Osteocyte (in vitro differentiated cells): ENCODE data around the gene SELPLG. TPM values are rescaled to one million over a fixed set of nuclear protein-coding genes. Genes with fewer than 3 reads are reported as not detected.

Experiments
- DNase-seq: peaks from one replicate; pipeline ENCODE4 v3.0.0; 2021; ENCODE audit warnings: mixed read lengths; ENCODE audit not compliant: unreplicated experiment; ENCODE audit errors: extremely low spot score
- H3K27ac Mint-ChIP-seq: one replicate; pipeline ENCODE4 v1.8.0; 2021; ENCODE audit warnings: mild to moderate bottlenecking, mixed read lengths; ENCODE audit not compliant: unreplicated experiment
- H3K27me3 Mint-ChIP-seq: one replicate; pipeline ENCODE4 v1.8.0; 2021; ENCODE audit warnings: mixed read lengths; ENCODE audit not compliant: unreplicated experiment
- H3K36me3 Mint-ChIP-seq: one replicate; pipeline ENCODE4 v1.8.0; 2021; ENCODE audit warnings: mixed read lengths; ENCODE audit not compliant: unreplicated experiment
- H3K4me1 Mint-ChIP-seq: one replicate; pipeline ENCODE4 v1.8.0; 2021; ENCODE audit warnings: mixed read lengths; ENCODE audit not compliant: unreplicated experiment
- H3K4me3 Mint-ChIP-seq: one replicate; pipeline ENCODE4 v1.8.0; 2021; ENCODE audit warnings: mild to moderate bottlenecking, moderate library complexity, mixed read lengths; ENCODE audit not compliant: unreplicated experiment
- H3K9me3 Mint-ChIP-seq: one replicate; pipeline ENCODE4 v1.8.0; 2021; ENCODE audit warnings: mixed read lengths; ENCODE audit not compliant: unreplicated experiment
- CTCF ChIP-seq: fragments of 200-600 bp; sonication (generic); IDR thresholded peaks from 2 replicates; pipeline ENCODE4 v1.5.0; 2021; ENCODE audit warnings: antibody characterized with exemption, mild to moderate bottlenecking, moderate library complexity
- microRNA-seq: library from miRNA; unstranded; fragments of <30 nt; microRNA quantifications from one replicate; pipeline ENCODE4 v1.1.0, GENCODE V29; 2020; ENCODE audit not compliant: unreplicated experiment
- total RNA-seq: library from RNA; stranded (reverse); gene quantifications from 2 replicates; pipeline ENCODE4 v1.2.1, GENCODE V29; 2021

Gene SELPLG
- total RNA-seq, 1 donor from 2014 or later: 0.59 TPM

GRCh38 chr12:108573317-108573716 is 60.4 kb downstream of the SELPLG start:
- no peaks in the 10 kb centered on the region for H3K27me3 Mint-ChIP-seq
- H3K4me1 Mint-ChIP-seq: peaks cover 18% of the 10 kb centered on the region
- DNase-seq: peak; percentile 3

GRCh38 chr12:108572166-108572790 is 61.4 kb downstream of the SELPLG start:
- TF ChIP-seq CTCF: no peak
- Mint-ChIP-seq H3K9me3 (no peaks in the 10 kb centered on the region), H3K36me3 (peaks cover 16% of the 10 kb centered on the region), H3K27me3 (no peaks in the 10 kb centered on the region), H3K4me3 (no peak overlapping the region), H3K27ac (no peak overlapping the region), H3K4me1 (peaks cover 13% of the 10 kb centered on the region)
- no peak for DNase-seq

More at GRCh38 chr12:108573317-108573716, 60.4 kb downstream of the SELPLG start:
- Mint-ChIP-seq H3K27ac (no peak overlapping the region), H3K36me3 (peaks cover 7% of the 10 kb centered on the region), H3K9me3 (no peaks in the 10 kb centered on the region), H3K4me3 (no peak overlapping the region)
- no peak for TF ChIP-seq CTCF

Small RNA genes lying within 50 kb of the gene (microRNA-seq; reads per million reads assigned to microRNA genes)
- gene MIR4496: not detected

Other genes with a start within 250 kb of the SELPLG start
- gene FICD, start 118.6 kb downstream of the SELPLG start, total RNA-seq: 5.8 and 6.0 TPM in 2 replicates
- gene SART3, start 72.7 kb downstream of the SELPLG start, total RNA-seq: 47.2 and 47.5 TPM in 2 replicates
- gene ISCU, start 71.3 kb downstream of the SELPLG start, total RNA-seq: 93.9 and 103 TPM in 2 replicates
- gene TMEM119, start 35.8 kb downstream of the SELPLG start, total RNA-seq: 54.0 and 58.8 TPM in 2 replicates
- gene CORO1C, start 97.6 kb upstream of the SELPLG start, total RNA-seq: 234 and 248 TPM in 2 replicates
- gene SSH1, start 223.7 kb upstream of the SELPLG start, total RNA-seq: 96.9 and 109 TPM in 2 replicates
- not detected in 2 replicates for gene DAO, start 246.2 kb upstream of the SELPLG start, total RNA-seq